ENCODE measurements around the gene RTL10. TPM values are rescaled to one million over a fixed set of nuclear protein-coding genes. Genes with fewer than 3 reads are reported as not detected.

RTL10 gene
- total RNA-seq, 1 donor from 2014 or later, result 6.6 TPM

DNA sequence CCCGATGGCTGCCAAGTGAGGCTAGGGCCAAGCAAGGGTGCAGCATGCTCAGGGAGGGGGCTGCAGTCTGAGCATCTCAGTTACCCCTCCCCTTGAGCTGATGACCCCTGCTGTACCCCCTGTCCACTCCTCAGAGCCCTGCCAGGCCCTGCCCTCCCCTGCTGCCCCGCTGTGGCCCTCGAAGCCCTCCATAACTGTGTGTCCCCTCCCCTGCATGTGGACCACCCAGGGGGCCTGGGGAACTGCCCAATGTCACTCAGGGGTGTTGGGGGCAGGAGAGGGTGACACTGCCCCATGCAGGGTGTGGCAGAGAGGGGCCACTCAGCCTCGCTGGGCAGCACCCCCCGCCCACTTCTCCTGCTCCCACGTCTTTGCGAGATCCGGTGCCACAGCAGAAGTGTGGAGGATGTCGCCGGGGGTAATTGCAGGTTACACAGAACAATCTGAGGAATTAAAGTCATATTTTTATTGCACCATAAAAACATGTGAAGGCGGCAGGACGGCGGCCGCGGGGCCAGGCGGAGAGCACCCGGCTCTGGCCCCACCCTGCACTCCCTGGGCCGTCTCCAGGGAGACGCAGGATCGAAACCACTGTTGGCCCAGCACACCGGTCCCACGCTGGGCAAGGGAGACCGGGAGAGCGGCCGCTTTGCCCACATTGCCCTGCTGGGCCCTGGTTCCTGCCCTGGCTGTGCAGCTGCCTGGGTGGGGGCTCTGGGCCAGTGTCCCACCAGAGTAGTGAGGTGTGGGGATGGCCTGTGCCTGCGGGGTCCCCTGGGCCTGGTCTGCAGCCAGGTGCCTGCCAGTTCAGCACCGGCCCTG, 18.7 kb upstream of the RTL10 start:
- Histone ChIP-seq H3K4me3 (no peak overlapping the region), H3K27ac (replicated peaks) (no peak overlapping the region), H3K9me3 (replicated peaks) (no peaks in the 10 kb centered on the region), H3K4me1 (peaks cover 23% of the 10 kb centered on the region), H3K27me3 (ENCODE audit: low read depth) (no peaks in the 10 kb centered on the region), H3K36me3 (no peaks in the 10 kb centered on the region)
- intact Hi-C loops (cut with micrococcal nuclease), result no loop called here
- no peak for DNase-seq
- TF ChIP-seq, protein P1, sequence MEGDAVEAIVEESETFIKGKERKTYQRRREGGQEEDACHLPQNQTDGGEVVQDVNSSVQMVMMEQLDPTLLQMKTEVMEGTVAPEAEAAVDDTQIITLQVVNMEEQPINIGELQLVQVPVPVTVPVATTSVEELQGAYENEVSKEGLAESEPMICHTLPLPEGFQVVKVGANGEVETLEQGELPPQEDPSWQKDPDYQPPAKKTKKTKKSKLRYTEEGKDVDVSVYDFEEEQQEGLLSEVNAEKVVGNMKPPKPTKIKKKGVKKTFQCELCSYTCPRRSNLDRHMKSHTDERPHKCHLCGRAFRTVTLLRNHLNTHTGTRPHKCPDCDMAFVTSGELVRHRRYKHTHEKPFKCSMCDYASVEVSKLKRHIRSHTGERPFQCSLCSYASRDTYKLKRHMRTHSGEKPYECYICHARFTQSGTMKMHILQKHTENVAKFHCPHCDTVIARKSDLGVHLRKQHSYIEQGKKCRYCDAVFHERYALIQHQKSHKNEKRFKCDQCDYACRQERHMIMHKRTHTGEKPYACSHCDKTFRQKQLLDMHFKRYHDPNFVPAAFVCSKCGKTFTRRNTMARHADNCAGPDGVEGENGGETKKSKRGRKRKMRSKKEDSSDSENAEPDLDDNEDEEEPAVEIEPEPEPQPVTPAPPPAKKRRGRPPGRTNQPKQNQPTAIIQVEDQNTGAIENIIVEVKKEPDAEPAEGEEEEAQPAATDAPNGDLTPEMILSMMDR (IDR thresholded peaks at IDR 0.05; ENCODE audit: borderline replicate concordance), result no peak

DNA sequence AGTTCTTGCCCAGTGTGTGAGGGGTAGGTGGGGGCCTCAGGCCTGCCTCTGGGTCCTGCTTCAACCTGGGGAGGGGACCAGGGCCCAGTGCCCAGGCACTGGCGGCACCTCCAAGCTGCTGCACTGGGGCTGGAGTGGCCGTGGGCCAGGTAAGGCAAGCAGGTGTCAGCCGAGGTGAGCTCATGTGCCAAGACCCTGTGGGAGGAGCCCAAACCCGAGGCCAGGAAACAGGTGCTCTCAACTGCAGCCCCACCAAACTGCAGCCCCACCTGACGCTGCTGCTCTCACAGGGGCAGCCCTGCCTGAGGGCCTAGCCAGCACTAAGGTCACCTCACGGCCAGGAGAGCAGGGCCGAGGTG, 18.1 kb upstream of the RTL10 start:
- Histone ChIP-seq H3K36me3 (no peaks in the 10 kb centered on the region), H3K9me3 (replicated peaks) (no peaks in the 10 kb centered on the region), H3K27ac (replicated peaks) (no peak overlapping the region), H3K27me3 (ENCODE audit: low read depth) (no peaks in the 10 kb centered on the region), H3K4me3 (no peak overlapping the region), H3K4me1 (peaks cover 23% of the 10 kb centered on the region)
- TF ChIP-seq, protein P1 (IDR thresholded peaks at IDR 0.05; ENCODE audit: borderline replicate concordance), result no peak
- intact Hi-C loops (cut with micrococcal nuclease), result no loop called here
- no peak for DNase-seq

DNA sequence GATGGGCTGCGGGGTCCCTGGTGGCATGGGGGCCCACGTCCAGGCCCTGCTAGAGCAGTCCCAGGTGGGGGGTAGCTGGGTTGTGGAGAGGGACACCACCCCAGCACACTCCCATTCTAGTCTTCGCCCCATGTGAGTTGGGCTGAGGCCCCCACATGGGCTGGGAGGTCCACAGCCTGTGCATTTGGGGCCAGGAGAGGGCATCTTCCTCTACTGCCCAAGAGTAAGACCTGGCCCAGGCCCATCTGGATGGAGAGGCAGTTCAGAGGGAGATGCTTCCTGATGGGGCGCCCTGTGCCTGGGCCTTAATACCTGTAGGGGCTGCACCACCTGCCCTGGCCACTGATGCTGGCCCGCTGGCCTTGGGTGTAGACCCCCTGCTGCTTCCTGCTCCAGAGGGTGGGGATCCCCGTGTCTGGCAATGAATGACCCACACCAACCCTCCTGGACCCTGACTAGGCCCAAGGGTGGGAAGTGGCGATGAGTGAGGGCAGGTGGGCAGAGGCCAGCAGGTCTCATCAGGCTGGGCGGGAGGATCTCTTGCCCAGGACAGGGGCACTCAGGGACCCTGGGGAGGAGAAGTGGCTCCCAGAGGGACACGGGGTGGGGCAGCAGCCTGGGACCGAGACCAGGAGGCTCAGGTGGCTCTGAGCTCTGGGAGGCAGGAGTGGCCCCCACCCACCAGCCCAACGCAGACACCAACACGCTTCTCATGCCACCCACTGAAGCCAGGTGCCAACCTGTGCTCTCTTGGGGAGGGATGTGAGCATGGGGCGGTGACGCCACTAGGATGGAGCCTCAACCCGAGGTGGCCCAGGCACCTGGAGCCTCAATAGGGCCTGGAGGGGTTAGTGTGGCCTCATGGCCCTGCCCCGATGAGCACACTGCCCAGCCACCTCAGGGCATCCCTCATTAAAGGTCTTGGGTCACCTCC, 17.4 kb upstream of the RTL10 start:
- Histone ChIP-seq H3K9me3 (replicated peaks) (no peaks in the 10 kb centered on the region), H3K27me3 (ENCODE audit: low read depth) (no peaks in the 10 kb centered on the region), H3K27ac (replicated peaks) (no peak overlapping the region), H3K36me3 (no peaks in the 10 kb centered on the region), H3K4me3 (no peak overlapping the region), H3K4me1 (peaks cover 23% of the 10 kb centered on the region)
- TF ChIP-seq, protein P1 (IDR thresholded peaks at IDR 0.05; ENCODE audit: borderline replicate concordance), result no peak
- intact Hi-C loops (cut with micrococcal nuclease), result no loop called here
- no peak for DNase-seq

DNA sequence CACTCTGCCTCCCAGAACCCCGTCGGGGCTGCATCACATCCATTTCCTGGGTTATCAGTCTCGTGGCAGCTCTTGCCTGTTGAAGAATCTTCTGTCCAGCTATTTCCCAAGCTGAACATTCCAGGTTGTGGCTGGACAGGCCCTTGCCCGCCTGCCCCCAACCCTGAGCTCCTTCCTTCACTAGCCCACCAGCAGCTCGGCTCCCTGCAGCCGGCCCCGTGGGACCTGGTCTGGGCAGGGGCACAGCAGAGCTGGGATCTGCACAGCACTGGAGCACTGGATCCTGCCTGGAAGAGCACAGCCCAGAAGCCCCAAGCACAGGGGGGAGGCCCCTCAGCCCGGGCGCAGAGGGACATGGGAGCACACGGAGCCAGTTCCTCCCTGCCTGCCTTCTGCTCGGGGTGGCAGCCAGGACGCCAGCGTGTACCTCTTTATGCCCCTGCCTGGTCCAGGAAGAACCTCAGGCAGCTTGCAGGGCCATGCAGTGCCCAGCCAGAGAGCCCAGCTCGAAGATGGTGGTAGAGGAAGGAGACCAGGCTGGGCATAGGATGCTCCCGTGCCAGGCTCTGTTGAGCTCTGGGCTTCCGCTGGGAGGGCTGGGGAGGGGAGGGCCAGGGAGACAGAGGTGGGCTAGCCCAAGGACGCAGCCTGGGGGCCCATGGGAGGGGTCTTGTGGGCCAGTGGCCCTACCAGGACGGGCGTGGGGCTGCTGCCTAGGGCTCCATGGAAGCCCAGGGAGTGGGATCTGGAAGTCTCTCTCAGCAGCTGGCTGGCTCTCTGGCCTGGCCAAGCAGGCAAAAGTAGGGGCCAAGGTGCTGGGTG, 16.6 kb upstream of the RTL10 start:
- no peaks in the 10 kb centered on the region for H3K36me3 ChIP-seq
- TF ChIP-seq, protein P1 (IDR thresholded peaks at IDR 0.05; ENCODE audit: borderline replicate concordance), result no peak
- intact Hi-C loops (cut with micrococcal nuclease), result no loop called here
- H3K27me3 ChIP-seq (ENCODE audit: low read depth), result no peaks in the 10 kb centered on the region
- peaks cover 23% of the 10 kb centered on the region for H3K4me1 ChIP-seq
- no peak for DNase-seq
- H3K27ac ChIP-seq (replicated peaks), result no peak overlapping the region
- H3K4me3 ChIP-seq, result no peak overlapping the region
- no peaks in the 10 kb centered on the region for H3K9me3 ChIP-seq (replicated peaks)
